Kidney (tissue), 14 donors: Measurements from ENCODE around the gene CNTN6. TPM values are rescaled to one million over a fixed set of nuclear protein-coding genes. Genes with fewer than 3 reads are reported as not detected.
"Not testable (repeated sequence)": the region's sequence is repeated elsewhere in the genome, so short reads cannot be mapped to it uniquely, and the experiment has no call there.

Experiments
- DNase-seq, 5 donors: peaks; one replicate each; pipeline ENCODE4 v3.0.0-alpha.2; 2013 to 2020
- FAIRE-seq: peaks from 2 replicates; lab custom pipeline; 2012; peaks lifted over from hg19 to GRCh38; lab: Jason Lieb, UNC
- H3K27ac ChIP-seq, 2 donors: one replicate each; pipeline ENCODE4 v1.7.0; 2013; ENCODE audit warnings: low read depth in 2 of 2, low read length in 2 of 2, inconsistent platforms in 1 of 2
- H3K27me3 ChIP-seq: one replicate; pipeline ENCODE4 v1.7.1; 2013; ENCODE audit warnings: low read length, inconsistent platforms; ENCODE audit not compliant: control insufficient read depth, insufficient read depth
- H3K36me3 ChIP-seq, 3 donors: one replicate each; pipeline versions ENCODE4 v1.7.0 to v1.7.1; 2013; ENCODE audit warnings: low read length in 3 of 3, control low read depth in 1 of 3, inconsistent platforms in 1 of 3; ENCODE audit not compliant: insufficient read depth in 3 of 3, control insufficient read depth in 2 of 3
- H3K4me1 ChIP-seq, 3 donors: one replicate each; pipeline versions ENCODE4 v1.7.0 to v1.7.1; 2013; ENCODE audit warnings: low read length in 3 of 3, inconsistent platforms in 1 of 3, low read depth in 1 of 3; ENCODE audit not compliant: control insufficient read depth in 2 of 3, insufficient read depth in 2 of 3
- H3K4me3 ChIP-seq, 3 donors: one replicate each; pipeline versions ENCODE4 v1.7.0 to v1.8.1; 2013; ENCODE audit warnings: low read length in 3 of 3, control low read depth in 1 of 3, inconsistent platforms in 1 of 3
- H3K9ac ChIP-seq, 3 donors: one replicate each; pipeline versions ENCODE4 v1.7.0 to v1.7.1; 2013; ENCODE audit warnings: low read length in 3 of 3, control low read depth in 1 of 3, inconsistent platforms in 1 of 3
- H3K9me3 ChIP-seq, 3 donors: one replicate each; pipeline versions ENCODE4 v1.7.0 to v1.7.1; 2013; ENCODE audit warnings: low read length in 3 of 3, control low read depth in 1 of 3, inconsistent platforms in 1 of 3; ENCODE audit not compliant: control insufficient read depth in 2 of 3, insufficient read depth in 1 of 3
- intact Hi-C: fragments of 100-400 bp; cut with DNase I; formaldehyde crosslinking; loops from one replicate; pipeline ENCODE4 v1.11.1; 2022
- polyA plus RNA-seq: library from polyadenylated mRNA; stranded (reverse); fragments of 350-450 nt; fragmentation: Illumina TruSeq; extraction: RNeasy Lipid Tissue Mini Kit (QIAGEN cat#74804); gene quantifications from one replicate; pipeline ENCODE4 v1.2.3, GENCODE V29; 2014; ENCODE audit warnings: low read depth, low replicate concordance; ENCODE audit not compliant: insufficient read depth
- total RNA-seq: library from RNA; stranded (reverse); fragmentation: NEBNext Ultra II Directional; extraction: Animal tissue kit (Norgen Biotek cat#: 25700); gene quantifications from one replicate; pipeline ENCODE4 v1.2.1, GENCODE V29; 2021
- TF ChIP-seq, protein P1 (sequence below): IDR thresholded peaks from 3 replicates; pipeline ENCODE4 v1.5.1; 2012; ENCODE audit warnings: mild to moderate bottlenecking, moderate library complexity, borderline replicate concordance; ENCODE audit not compliant: insufficient read depth; ENCODE audit errors: extremely low read depth
- donor health status: control.
- donor health status: control.
- donor health status: control.
- donor health status: control.
- donor health status: control.
- donor health status: DM: yes; HTN: yes; CAD: no.
- donor health status: Normal renal cell carcinoma (clear cell type).

The CNTN6 gene
- total and polyA plus RNA-seq, 2 donors from 2014 or later, result 0.11 to 0.25 TPM

DNA sequence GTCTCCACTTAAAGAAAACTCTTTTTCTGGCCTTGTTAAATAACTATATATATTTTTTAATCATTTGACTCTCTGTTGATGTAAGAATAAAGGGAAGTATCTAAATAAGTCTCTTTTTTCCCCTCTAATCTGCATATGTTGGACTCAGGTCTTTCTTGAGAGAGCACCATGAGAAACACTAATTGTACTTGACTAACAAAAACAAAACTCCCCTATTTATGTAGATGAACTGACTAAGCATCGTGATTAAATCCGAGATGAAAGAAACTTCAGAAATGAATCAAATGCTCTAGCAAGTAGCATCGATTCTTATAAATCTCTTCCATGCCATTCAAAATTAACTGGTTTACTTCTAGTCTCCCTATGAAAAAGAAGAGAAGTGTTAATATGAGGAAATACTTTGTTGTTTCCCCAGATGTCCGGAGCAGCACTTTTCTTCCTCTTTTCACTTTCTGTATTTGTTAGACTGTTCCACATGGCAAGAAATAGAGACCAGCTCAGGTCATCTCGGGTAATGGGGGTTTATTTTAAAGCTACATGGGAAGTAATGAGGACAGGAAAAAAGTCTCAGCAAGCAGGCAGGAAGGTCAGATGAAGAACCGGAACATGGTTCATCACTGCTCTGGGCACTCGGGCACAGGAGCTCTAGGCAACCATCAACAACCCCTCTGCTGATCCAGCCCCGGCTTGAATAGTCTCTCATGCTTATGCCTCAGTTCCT is 288.3 kb downstream of the CNTN6 start:
- no peaks in the 10 kb centered on the region for H3K9me3 ChIP-seq
- TF ChIP-seq, protein P1, sequence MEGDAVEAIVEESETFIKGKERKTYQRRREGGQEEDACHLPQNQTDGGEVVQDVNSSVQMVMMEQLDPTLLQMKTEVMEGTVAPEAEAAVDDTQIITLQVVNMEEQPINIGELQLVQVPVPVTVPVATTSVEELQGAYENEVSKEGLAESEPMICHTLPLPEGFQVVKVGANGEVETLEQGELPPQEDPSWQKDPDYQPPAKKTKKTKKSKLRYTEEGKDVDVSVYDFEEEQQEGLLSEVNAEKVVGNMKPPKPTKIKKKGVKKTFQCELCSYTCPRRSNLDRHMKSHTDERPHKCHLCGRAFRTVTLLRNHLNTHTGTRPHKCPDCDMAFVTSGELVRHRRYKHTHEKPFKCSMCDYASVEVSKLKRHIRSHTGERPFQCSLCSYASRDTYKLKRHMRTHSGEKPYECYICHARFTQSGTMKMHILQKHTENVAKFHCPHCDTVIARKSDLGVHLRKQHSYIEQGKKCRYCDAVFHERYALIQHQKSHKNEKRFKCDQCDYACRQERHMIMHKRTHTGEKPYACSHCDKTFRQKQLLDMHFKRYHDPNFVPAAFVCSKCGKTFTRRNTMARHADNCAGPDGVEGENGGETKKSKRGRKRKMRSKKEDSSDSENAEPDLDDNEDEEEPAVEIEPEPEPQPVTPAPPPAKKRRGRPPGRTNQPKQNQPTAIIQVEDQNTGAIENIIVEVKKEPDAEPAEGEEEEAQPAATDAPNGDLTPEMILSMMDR, result no peak
- H3K27ac ChIP-seq, result no peak overlapping the region
- no peak overlapping the region for H3K4me3 ChIP-seq
- H3K9ac ChIP-seq, result no peak overlapping the region
- DNase-seq, result no peak
- no peaks in the 10 kb centered on the region for H3K36me3 ChIP-seq
- H3K4me1 ChIP-seq, result no peaks in the 10 kb centered on the region
- H3K27me3 ChIP-seq, result no peaks in the 10 kb centered on the region
- no peak for FAIRE-seq
- intact Hi-C loops, result no loop called here

DNA sequence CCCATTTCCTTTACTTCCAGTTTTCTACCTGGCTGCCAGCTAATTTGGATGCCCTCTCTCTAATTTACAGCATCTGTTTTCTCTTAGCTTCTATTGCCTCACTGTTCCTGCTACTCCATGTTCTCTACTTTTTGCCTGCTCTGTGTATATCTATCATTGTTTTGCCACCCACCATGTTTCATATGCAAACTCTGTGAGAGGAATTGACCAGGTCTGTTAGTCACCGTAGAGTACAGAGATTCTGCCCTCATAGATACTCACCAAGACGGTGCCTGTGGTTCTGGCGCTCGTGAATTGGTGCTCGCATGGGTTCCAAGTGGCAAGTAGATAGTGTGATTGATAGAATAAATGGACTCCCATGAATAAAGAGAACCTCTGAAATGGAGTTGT is 288.8 kb downstream of the CNTN6 start:
- Histone ChIP-seq H3K27ac (no peak overlapping the region), H3K27me3 (no peaks in the 10 kb centered on the region), H3K9me3 (no peaks in the 10 kb centered on the region), H3K4me1 (no peaks in the 10 kb centered on the region), H3K36me3 (no peaks in the 10 kb centered on the region), H3K4me3 (no peak overlapping the region), H3K9ac (no peak overlapping the region)
- intact Hi-C loops, result no loop called here
- TF ChIP-seq, protein P1, result no peak
- DNase-seq, result no peak
- FAIRE-seq, result no peak

DNA sequence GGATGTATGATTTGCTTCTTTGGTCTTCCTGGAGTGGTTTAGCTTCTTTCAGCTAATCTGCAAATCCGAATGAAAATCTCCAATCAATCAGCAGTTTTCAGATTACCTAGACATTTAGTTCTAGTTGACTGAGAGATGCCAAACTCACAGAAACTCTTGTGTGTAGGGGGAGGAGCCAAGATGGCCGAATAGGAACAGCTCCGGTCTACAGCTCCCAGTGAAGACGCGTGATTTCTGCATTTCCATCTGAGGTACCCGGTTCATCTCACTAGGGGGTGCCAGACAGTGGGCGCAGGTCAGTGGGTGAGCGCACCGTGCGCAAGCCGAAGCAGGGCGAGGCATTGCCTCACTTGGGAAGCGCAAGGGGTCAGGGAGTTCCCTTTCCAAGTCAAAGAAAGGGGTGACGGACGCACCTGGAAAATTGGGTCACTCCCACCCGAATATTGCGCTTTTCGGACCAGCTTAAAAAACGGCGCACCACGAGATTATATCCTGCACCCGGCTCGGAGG is 294.6 kb downstream of the CNTN6 start:
- H3K27ac ChIP-seq, H3K27me3 ChIP-seq, H3K4me3 ChIP-seq, H3K9me3 ChIP-seq, H3K9ac ChIP-seq, H3K4me1 ChIP-seq, H3K36me3 ChIP-seq, intact Hi-C loops, FAIRE-seq: not testable (repeated sequence)
- peak in 1 of 5 donors; percentile 44 for DNase-seq

DNA sequence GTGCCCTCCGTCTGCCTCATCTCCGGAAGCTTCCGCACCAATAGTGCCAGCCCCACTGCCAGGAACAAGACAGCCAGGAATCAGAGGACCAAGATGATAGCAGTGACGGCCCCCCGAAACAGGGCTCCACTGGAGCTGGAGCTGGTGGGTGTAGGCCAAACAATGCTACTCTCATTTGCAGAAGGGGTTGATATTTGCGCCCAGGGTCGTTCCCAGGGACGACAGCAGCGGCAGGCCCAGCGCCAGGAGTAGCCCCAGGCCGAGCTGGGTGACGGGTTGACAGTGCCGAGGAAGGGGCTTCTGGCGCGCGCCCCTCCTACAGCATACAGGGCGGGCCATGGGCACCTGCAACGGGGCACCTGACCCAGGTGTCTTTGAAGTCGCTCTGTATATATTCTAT is 301.4 kb downstream of the CNTN6 start:
- DNase-seq, result peak in 1 of 5 donors; percentile 69
- Histone ChIP-seq H3K27me3 (no peaks in the 10 kb centered on the region), H3K9me3 (no peaks in the 10 kb centered on the region), H3K4me3 (no peak overlapping the region), H3K4me1 (no peaks in the 10 kb centered on the region), H3K9ac (no peak overlapping the region), H3K27ac (no peak overlapping the region), H3K36me3 (no peaks in the 10 kb centered on the region)
- intact Hi-C loops, result no loop called here
- TF ChIP-seq, protein P1, result no peak
- FAIRE-seq, result no peak
